ENCODE data around the gene CD37.

DNA sequence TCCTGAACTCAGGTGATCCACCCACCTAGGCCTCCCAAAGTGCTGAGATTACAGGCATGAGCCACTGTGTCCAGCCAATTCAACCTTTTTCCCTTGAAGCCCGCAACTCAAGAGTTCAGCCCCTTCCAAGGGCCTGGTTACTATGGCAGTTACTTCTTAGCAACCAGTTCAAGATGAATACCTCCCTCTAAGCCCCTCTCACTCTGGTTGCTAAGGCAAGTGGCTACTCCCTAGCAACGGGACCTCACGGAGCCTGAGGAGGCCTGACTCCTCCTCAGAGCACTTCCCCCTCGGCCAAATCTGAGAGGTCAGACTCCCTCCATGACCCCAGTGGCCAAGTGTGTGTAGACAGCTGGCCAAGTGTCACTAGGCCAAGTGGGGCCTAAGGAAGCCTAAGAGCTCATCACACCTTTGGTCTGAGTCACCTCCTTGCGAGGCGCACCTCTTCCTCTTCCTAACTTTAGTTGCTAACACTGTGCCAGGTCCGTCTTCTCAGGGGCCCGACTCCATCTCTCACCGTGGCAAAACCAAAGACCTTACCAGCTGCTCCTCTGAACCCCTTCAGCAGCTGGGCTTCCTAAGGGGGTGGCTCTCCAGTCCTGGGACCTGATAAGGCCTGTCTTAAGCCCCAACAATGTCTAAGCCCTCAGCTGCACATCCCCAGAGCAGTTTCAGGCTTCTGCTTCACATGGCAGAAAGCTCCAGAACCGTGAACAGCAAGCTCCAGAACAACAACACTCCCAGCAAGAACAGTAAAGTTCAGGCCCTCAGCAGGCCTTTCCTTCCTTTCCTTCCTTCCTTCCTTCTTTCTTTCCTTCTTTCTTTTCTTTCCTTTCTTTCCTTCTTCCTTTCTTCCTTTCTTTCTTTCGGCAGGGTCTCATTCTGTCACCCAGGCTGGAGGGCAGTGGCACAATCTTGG lies 9.6 kb downstream of the CD37 start:
- no peak for TF ChIP-seq EP300 (IDR thresholded peaks at IDR 0.05)
- TF ChIP-seq, protein P1, sequence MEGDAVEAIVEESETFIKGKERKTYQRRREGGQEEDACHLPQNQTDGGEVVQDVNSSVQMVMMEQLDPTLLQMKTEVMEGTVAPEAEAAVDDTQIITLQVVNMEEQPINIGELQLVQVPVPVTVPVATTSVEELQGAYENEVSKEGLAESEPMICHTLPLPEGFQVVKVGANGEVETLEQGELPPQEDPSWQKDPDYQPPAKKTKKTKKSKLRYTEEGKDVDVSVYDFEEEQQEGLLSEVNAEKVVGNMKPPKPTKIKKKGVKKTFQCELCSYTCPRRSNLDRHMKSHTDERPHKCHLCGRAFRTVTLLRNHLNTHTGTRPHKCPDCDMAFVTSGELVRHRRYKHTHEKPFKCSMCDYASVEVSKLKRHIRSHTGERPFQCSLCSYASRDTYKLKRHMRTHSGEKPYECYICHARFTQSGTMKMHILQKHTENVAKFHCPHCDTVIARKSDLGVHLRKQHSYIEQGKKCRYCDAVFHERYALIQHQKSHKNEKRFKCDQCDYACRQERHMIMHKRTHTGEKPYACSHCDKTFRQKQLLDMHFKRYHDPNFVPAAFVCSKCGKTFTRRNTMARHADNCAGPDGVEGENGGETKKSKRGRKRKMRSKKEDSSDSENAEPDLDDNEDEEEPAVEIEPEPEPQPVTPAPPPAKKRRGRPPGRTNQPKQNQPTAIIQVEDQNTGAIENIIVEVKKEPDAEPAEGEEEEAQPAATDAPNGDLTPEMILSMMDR (IDR thresholded peaks at IDR 0.05): no peak
- TF ChIP-seq POLR2A (IDR thresholded peaks at IDR 0.05): no peak
